HUES6 (cell line): ENCODE data around the gene SIPA1L3.

ENCODE experiments used
- H3K27ac ChIP-seq: 2 replicates; pipeline ENCODE4 v1.7.0; 2013; ENCODE audit warnings: low read depth, mild to moderate bottlenecking, low read length, inconsistent platforms
- H3K27me3 ChIP-seq: 2 replicates; pipeline ENCODE4 v1.6.1; 2013; ENCODE audit warnings: low read length; ENCODE audit not compliant: control insufficient read depth, insufficient read depth
- H3K36me3 ChIP-seq: 2 replicates; pipeline ENCODE4 v1.6.1; 2013; ENCODE audit warnings: low read length; ENCODE audit not compliant: control insufficient read depth, insufficient read depth
- H3K4me1 ChIP-seq: 2 replicates; pipeline ENCODE4 v1.6.1; 2013; ENCODE audit warnings: low read length; ENCODE audit not compliant: control insufficient read depth, insufficient read depth
- H3K4me3 ChIP-seq: 2 replicates; pipeline ENCODE4 v1.5.1; 2013; ENCODE audit warnings: low read depth, low read length
- H3K9ac ChIP-seq: one replicate; pipeline ENCODE4 v1.6.1; 2013; ENCODE audit warnings: mild to moderate bottlenecking, low read length
- H3K9me3 ChIP-seq: 2 replicates; pipeline ENCODE4 v1.6.1; 2013; ENCODE audit warnings: low read depth, low read length; ENCODE audit not compliant: control insufficient read depth, insufficient read depth

The SIPA1L3 gene

DNA sequence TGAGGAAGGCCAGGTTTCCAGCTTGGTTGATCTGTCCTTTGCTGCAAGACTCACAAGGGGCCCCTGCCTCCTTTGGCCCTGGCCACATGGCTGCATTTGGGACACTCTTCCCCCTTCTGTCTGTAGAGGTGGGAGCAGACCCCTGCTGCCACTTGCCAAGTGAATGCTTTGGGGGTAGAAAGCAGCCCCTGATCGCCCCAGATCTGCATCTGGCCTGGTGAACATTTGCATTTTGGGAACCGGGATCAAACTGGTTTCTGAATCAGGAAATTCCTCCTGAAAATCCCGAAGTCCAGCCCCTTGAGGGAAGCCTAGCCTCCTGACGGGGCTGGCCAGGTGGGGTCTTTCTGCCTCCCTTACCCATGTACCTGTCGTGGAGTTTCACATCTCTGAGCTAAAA is 302.1 kb downstream of the SIPA1L3 start:
- Histone ChIP-seq H3K9me3 (no peaks in the 10 kb centered on the region), H3K27me3 (peaks cover 20% of the 10 kb centered on the region), H3K9ac (no peak overlapping the region), H3K36me3 (no peaks in the 10 kb centered on the region; the same call in 1 of the 2 replicates), H3K4me1 (peaks cover 31% of the 10 kb centered on the region), H3K27ac (no peak overlapping the region), H3K4me3 (peak overlapping the region; percentile 68)

DNA sequence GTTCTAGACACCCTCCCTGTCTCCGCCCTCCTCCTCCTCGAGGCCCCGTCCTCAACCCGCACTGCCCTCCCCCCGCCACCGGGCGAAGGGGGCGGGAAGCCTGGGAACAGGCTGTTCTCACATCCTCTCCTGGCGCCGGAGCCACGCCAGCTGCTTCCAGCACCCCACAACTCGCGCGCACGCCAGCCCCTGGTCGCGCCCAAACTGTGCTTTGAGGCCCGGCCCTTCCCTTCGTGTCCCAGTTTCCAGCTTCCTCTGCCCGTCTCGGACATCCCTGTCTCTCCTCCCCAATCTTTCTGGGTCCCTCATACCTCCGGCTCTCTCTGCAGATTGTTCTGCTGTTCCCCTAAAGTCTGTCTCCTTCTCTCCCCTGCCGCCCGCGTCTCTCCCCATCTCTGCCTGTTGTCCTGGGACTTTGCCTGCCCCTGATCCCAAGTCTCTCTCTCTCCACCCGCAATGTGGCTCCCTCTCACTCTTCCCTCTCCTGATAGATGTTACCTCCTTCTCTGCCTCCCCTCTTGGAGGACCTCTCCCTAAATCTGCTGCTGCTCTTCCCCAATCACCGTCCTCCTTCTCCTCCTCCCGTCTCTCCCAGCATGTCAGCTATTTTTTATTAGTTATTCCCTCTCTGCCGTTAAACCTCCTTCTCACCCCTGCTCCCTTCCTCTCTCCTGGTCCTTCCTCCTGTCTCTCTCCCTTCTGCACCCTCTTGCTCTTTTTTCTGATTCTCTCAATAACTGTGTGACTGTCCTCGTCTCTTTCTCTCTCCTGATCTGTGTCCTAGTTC is 302.9 kb downstream of the SIPA1L3 start:
- peaks cover 31% of the 10 kb centered on the region for H3K4me1 ChIP-seq
- peaks cover 20% of the 10 kb centered on the region for H3K27me3 ChIP-seq
- peak overlapping the region; percentile 43 for H3K9ac ChIP-seq
- no peak overlapping the region for H3K27ac ChIP-seq
- no peaks in the 10 kb centered on the region for H3K9me3 ChIP-seq
- no peaks in the 10 kb centered on the region; the same call in 1 of the 2 replicates for H3K36me3 ChIP-seq
- peak overlapping the region; percentile 68 for H3K4me3 ChIP-seq

DNA sequence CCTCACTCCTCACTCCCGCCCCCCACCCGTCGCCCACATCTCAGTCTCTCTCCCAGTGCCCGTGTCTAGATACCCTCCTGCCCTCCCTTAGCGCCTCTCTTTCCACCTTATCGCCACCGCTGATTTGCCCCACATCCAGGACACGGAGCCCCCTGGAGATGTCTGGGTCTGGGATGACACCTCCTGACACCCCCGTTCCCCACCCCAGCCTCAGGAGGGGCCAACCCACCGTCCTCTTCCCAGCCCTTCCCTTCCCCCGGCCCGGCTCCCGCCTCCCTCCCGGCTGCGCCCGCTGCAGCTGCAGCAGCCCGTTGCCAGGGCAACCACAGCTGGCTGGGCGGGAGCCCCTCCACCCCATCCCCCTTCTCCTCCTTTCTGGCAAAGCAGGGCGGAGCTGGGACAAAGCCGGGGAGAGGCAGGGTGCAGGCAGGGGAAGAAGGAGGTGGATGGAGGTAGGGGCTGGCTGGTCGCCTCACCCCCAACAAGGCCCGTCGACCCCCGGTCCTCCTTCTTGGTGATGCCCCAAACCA is 303.5 kb downstream of the SIPA1L3 start:
- peak overlapping the region; percentile 43 for H3K9ac ChIP-seq

DNA sequence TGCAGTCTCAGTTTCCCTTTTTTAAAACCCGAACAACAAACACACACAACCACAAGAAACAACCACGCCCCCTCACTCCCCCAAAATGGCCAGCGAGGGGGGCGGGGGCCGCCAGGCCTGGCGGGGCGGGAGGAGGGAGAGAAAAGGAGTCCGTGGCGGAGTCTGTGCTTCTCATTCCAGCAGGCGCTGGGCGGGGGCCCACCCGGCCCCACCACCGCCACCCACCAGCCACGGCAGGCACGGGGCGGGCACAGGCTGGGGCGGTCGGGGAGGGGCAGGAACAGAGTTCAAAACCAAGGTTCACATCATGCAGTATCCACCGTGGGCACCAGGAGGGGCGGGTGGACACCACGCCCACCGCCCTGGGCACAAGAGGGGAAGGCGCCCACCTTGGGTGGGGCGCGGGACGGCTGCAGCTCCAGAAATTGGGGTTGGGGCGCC is 304.2 kb downstream of the SIPA1L3 start:
- H3K27me3 ChIP-seq: peaks cover 20% of the 10 kb centered on the region
- H3K36me3 ChIP-seq: no peaks in the 10 kb centered on the region; the same call in 1 of the 2 replicates
- H3K9me3 ChIP-seq: no peaks in the 10 kb centered on the region
- H3K4me1 ChIP-seq: peaks cover 27% of the 10 kb centered on the region
- H3K27ac ChIP-seq: no peak overlapping the region
- H3K4me3 ChIP-seq: peak overlapping the region; percentile 68
- H3K9ac ChIP-seq: no peak overlapping the region

More for the DNA sequence above, 303.5 kb downstream of the SIPA1L3 start:
- H3K27me3 ChIP-seq: peaks cover 20% of the 10 kb centered on the region
- no peaks in the 10 kb centered on the region for H3K9me3 ChIP-seq
- peak overlapping the region; percentile 68 for H3K4me3 ChIP-seq
- H3K36me3 ChIP-seq: no peaks in the 10 kb centered on the region; the same call in 1 of the 2 replicates
- no peak overlapping the region for H3K27ac ChIP-seq
- H3K4me1 ChIP-seq: peaks cover 31% of the 10 kb centered on the region

- Histone ChIP-seq H3K9me3 (no peaks in the 10 kb centered on the region), H3K4me3 (peak overlapping the region; percentile 68), H3K4me1 (peaks cover 24% of the 10 kb centered on the region), H3K36me3 (no peaks in the 10 kb centered on the region), H3K27ac (no peak overlapping the region), H3K27me3 (peaks cover 20% of the 10 kb centered on the region), H3K9ac (no peak overlapping the region)
Observed at GRCh38 chr19:38211766-38212165, 304.8 kb downstream of the SIPA1L3 start.

GRCh38 chr19:38213469-38213868 is 306.5 kb downstream of the SIPA1L3 start:
- Histone ChIP-seq H3K36me3 (peaks cover 4% of the 10 kb centered on the region; the same call in 1 of the 2 replicates), H3K4me1 (peaks cover 20% of the 10 kb centered on the region), H3K9me3 (no peaks in the 10 kb centered on the region), H3K4me3 (no peak overlapping the region), H3K27me3 (peaks cover 20% of the 10 kb centered on the region), H3K9ac (no peak overlapping the region), H3K27ac (no peak overlapping the region)

DNA sequence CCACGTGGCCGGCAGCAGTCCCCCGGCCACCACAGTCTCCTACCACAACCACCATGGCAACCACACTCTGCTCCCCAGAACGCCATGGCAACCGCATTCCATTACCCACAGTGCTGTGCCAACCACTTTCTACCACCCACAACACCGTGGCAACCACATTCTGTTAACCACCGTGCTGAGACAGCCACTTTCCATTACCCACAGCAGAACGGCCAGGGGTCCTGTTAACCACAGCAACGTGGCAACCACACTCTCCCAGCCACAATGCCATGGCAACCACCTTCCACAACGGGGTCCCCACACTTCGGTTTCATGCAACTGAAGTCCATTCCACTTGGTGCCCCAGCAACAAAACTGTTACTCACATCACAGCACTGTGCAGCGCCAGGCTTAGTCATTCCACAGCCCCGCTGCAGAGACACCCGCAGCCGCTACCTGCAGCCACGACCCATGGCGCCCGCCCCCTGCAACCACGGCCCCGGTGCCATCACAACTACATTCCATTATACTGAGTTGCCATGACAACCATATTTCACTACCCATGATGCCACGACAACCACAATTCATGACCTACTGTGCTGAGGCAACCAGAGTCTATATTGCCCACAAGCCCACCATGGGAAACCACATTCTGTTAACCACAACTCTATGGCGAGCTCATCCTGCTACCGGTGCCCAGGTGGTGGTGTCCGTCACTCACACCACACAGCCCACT is 307.1 kb downstream of the SIPA1L3 start:
- Histone ChIP-seq H3K9ac (no peak overlapping the region), H3K27me3 (peaks cover 17% of the 10 kb centered on the region), H3K36me3 (peaks cover 9% of the 10 kb centered on the region; the same call in 1 of the 2 replicates), H3K27ac (no peak overlapping the region), H3K4me1 (peaks cover 17% of the 10 kb centered on the region), H3K9me3 (no peaks in the 10 kb centered on the region), H3K4me3 (no peak overlapping the region)

GRCh38 chr19:38216785-38217641 is 310.0 kb downstream of the SIPA1L3 start:
- Histone ChIP-seq H3K27me3 (no peaks in the 10 kb centered on the region), H3K36me3 (peaks cover 10% of the 10 kb centered on the region; the same call in 1 of the 2 replicates), H3K27ac (no peak overlapping the region), H3K9me3 (no peaks in the 10 kb centered on the region), H3K9ac (no peak overlapping the region), H3K4me3 (no peak overlapping the region), H3K4me1 (no peaks in the 10 kb centered on the region)

- Histone ChIP-seq H3K9ac (no peak overlapping the region), H3K4me3 (no peak overlapping the region), H3K27ac (no peak overlapping the region), H3K27me3 (no peaks in the 10 kb centered on the region; the same call in 1 of the 2 replicates), H3K9me3 (no peaks in the 10 kb centered on the region), H3K4me1 (no peaks in the 10 kb centered on the region), H3K36me3 (peaks cover 10% of the 10 kb centered on the region; the same call in 1 of the 2 replicates)
Observed at GRCh38 chr19:38218204-38218603, 311.2 kb downstream of the SIPA1L3 start.

- Histone ChIP-seq H3K9ac (no peak overlapping the region), H3K4me1 (0 out of 2 replicates have a peak, but pooled peaks cover under 1% of the 10 kb centered on the region), H3K27ac (no peak overlapping the region), H3K27me3 (no peaks in the 10 kb centered on the region; the same call in 1 of the 2 replicates), H3K9me3 (no peaks in the 10 kb centered on the region), H3K36me3 (peaks cover 10% of the 10 kb centered on the region; the same call in 1 of the 2 replicates), H3K4me3 (no peak overlapping the region)
Observed at GRCh38 chr19:38219221-38219620, 312.2 kb downstream of the SIPA1L3 start.
